K562 (cell line): ENCODE data around the gene LRRC25. TPM values are rescaled to one million over a fixed set of nuclear protein-coding genes. Genes with fewer than 3 reads are reported as not detected.
A peak's percentile ranks its signal among the peaks of the same experiment; 100 is the strongest.

Experiments used
- ID3 ChIP-seq, 2 experiments: fragments of 250-450 bp in 1 of 2; fragments of 450-650 bp in 1 of 2; sonication (Bioruptor Pico) in 1 of 2; IDR thresholded peaks; 2 replicates each; pipeline versions ENCODE4 v1.6.1 to v1.8.0; 2016 to 2021; ENCODE audit warnings: mild to moderate bottlenecking in 2 of 2, moderate library complexity in 2 of 2, missing compliant biosample characterization in 1 of 2, missing genetic modification characterization in 1 of 2
- MCM5 ChIP-seq: fragments of 450-650 bp; IDR thresholded peaks from 2 replicates; pipeline ENCODE4 v1.6.1; 2016; ENCODE audit warnings: low read depth
- MEF2A ChIP-seq: IDR thresholded peaks from 2 replicates; pipeline ENCODE4 v1.6.1; 2011; ENCODE audit warnings: low read depth, mild to moderate bottlenecking, low read length, moderate library complexity; ENCODE audit not compliant: control insufficient read depth
- SMARCA5 ChIP-seq: fragments of 450-650 bp; IDR thresholded peaks from 2 replicates; pipeline ENCODE4 v1.6.1; 2016
- TAF9B ChIP-seq: fragments of 450-650 bp; IDR thresholded peaks from 2 replicates; pipeline ENCODE4 v1.6.1; 2018; ENCODE audit warnings: mild to moderate bottlenecking; ENCODE audit not compliant: partially characterized antibody
- ZBTB33 ChIP-seq: sonication (generic); formaldehyde crosslinking; IDR thresholded peaks from 2 replicates; pipeline ENCODE4 v1.8.1; 2023; ENCODE audit warnings: mild to moderate bottlenecking, missing genetic modification reagents
- ZNF174 ChIP-seq: fragments of 250-450 bp; sonication (Bioruptor Pico); IDR thresholded peaks from 2 replicates; pipeline ENCODE4 v1.4.0; 2020; ENCODE audit warnings: mild to moderate bottlenecking
- ZNF24 ChIP-seq: fragments of 450-650 bp; IDR thresholded peaks from 2 replicates; pipeline ENCODE4 v1.6.1; 2016
- ZNF318 ChIP-seq, 2 experiments: fragments of 450-650 bp; IDR thresholded peaks; 2 replicates each; pipeline ENCODE4 v1.6.1; 2016; ENCODE audit warnings: mild to moderate bottlenecking in 2 of 2, borderline replicate concordance in 1 of 2, low read depth in 1 of 2, moderate library complexity in 1 of 2
- ZZZ3 ChIP-seq: fragments of 450-650 bp; IDR thresholded peaks from 2 replicates; pipeline ENCODE4 v1.6.1; 2016; ENCODE audit warnings: antibody characterized with exemption, mild to moderate bottlenecking, moderate library complexity
- polyA plus RNA-seq, 8 experiments: library from polyadenylated mRNA; depleted of rRNA in 4 of 8; stranded (reverse) in 5 of 8; unstranded in 3 of 8; fragments of >200 nt; fragmentation: Nextera tagmentation in 2 of 8; fragmentation: Illumina TruSeq in 1 of 8; extraction: Ambion mirVana in 2 of 8; extraction: Trizol in 1 of 8; gene quantifications; 2 replicates each; pipeline versions ENCODE4 v1.2.1 to v1.2.3, GENCODE V29; 2011 to 2014; ENCODE audit warnings: inconsistent platforms in 1 of 8, missing spikeins in 1 of 8
- total RNA-seq, 7 experiments: library from RNA; depleted of rRNA in 6 of 7; stranded (reverse); fragments of >200 nt in 6 of 7; fragmentation: Illumina TruSeq in 2 of 7; extraction: Trizol in 2 of 7; gene quantifications; 2 replicates each; pipeline versions ENCODE4 v1.2.1 to v1.2.3, GENCODE V29; 2011 to 2021; ENCODE audit warnings: low replicate concordance in 1 of 7

LRRC25 gene
- total and polyA plus RNA-seq, 9 of the 15 experiments (the other 6 are each of a cell fraction or from before 2014, with no cell fraction given) = 0.07 to 0.36 (median 0.10) TPM; not detected in 3

GRCh38 chr19:18425515-18426415 is 28.3 kb upstream of the LRRC25 start (continued):
- TF ChIP-seq ZNF318 (IDR thresholded peaks at IDR 0.05; ENCODE audit: borderline replicate concordance in 1 of 2, low read depth in 1 of 2) (no peak), ZBTB33 (CRISPR knock-in tag) (peak; percentile 64), ZNF24 (peak; percentile 92), ZNF174 (no peak), SMARCA5 (no peak), MEF2A (peak; percentile 42; the same call in 1 of the 2 replicates), TAF9B (no peak), ID3 (CRISPR knock-in tag; IDR thresholded peaks at IDR 0.05) (no peak), ID3 (tag; IDR thresholded peaks at IDR 0.05) (no peak), MCM5 (no peak), ZZZ3 (no peak)
